PC-9 (cell line): ENCODE results near the gene BRCA1. TPM values are rescaled to one million over a fixed set of nuclear protein-coding genes. Genes with fewer than 3 reads are reported as not detected.
"Not testable (repeated sequence)": the region's sequence is repeated elsewhere in the genome, so short reads cannot be mapped to it uniquely, and the experiment has no call there.

Experiments used
- BruUV-seq: library from RNA; stranded (reverse); fragments of 400-500 nt; replicated peaks from 2 replicates; lab custom pipeline; 2021; lab: Mats Ljungman, UMichigan
- CTCF ChIA-PET: fragments of 300-600 bp; sonication (Branson Sonifier 250); formaldehyde crosslinking; loops from one replicate; lab custom pipeline; 2022; ENCODE audit warnings: antibody characterized with exemption; lab: Charles Lee
- POLR2A ChIA-PET: fragments of 300-600 bp; sonication (Branson Sonifier 250); formaldehyde crosslinking; loops from one replicate; lab custom pipeline; 2022; ENCODE audit warnings: antibody characterized with exemption; ENCODE audit not compliant: unreplicated experiment; lab: Charles Lee
- DNase-seq, 2 experiments: peaks; one replicate each; pipeline versions ENCODE4 v3.0.0 to v3.0.0-alpha.2; 2015 to 2022; ENCODE audit warnings: mixed read lengths in 1 of 2
- H2AFZ ChIP-seq: fragments of 200-600 bp; sonication (generic); 2 replicates; pipeline ENCODE4 v1.8.1; 2017; ENCODE audit warnings: antibody characterized with exemption
- H3F3A ChIP-seq: fragments of 200-600 bp; sonication (generic); 2 replicates; pipeline ENCODE4 v1.8.1; 2017; ENCODE audit warnings: antibody characterized with exemption, mild to moderate bottlenecking, low read depth; ENCODE audit not compliant: insufficient read depth
- H3K27ac ChIP-seq: fragments of 200-600 bp; sonication (generic); 2 replicates; pipeline ENCODE4 v1.6.1; 2016; ENCODE audit warnings: mixed run types
- H3K27me3 ChIP-seq: fragments of 200-600 bp; sonication (generic); 2 replicates; pipeline ENCODE4 v1.6.1; 2016; ENCODE audit warnings: low read depth, mixed run types; ENCODE audit not compliant: insufficient read depth
- H3K36me3 ChIP-seq: fragments of 200-600 bp; sonication (generic); 2 replicates; pipeline ENCODE4 v1.6.1; 2016; ENCODE audit warnings: low read depth, mixed run types
- H3K4me1 ChIP-seq: fragments of 200-600 bp; sonication (generic); replicated peaks from 2 replicates; pipeline ENCODE4 v1.6.1; 2016; ENCODE audit warnings: mixed run types; ENCODE audit not compliant: insufficient read depth
- H3K4me2 ChIP-seq: fragments of 200-600 bp; sonication (generic); 2 replicates; pipeline ENCODE4 v1.6.1; 2017; ENCODE audit warnings: mixed run types
- H3K4me3 ChIP-seq: fragments of 200-600 bp; sonication (generic); 2 replicates; pipeline ENCODE4 v1.6.1; 2016; ENCODE audit warnings: mixed run types
- H3K79me2 ChIP-seq: fragments of 200-600 bp; sonication (generic); 2 replicates; pipeline ENCODE4 v1.6.1; 2017; ENCODE audit warnings: low read depth, mixed run types
- H3K9me2 ChIP-seq: fragments of 200-600 bp; sonication (generic); 2 replicates; pipeline ENCODE4 v1.8.1; 2017; ENCODE audit warnings: mild to moderate bottlenecking; ENCODE audit not compliant: insufficient read depth
- H3K9me3 ChIP-seq: fragments of 200-600 bp; sonication (generic); 2 replicates; pipeline ENCODE4 v1.8.1; 2016; ENCODE audit warnings: low read depth; ENCODE audit not compliant: insufficient read depth
- H4K20me1 ChIP-seq: fragments of 200-600 bp; sonication (generic); 2 replicates; pipeline ENCODE4 v1.8.1; 2017; ENCODE audit not compliant: insufficient read depth
- EZH2 ChIP-seq: fragments of 200-600 bp; sonication (generic); IDR thresholded peaks from 2 replicates; pipeline ENCODE4 v1.8.0; 2017; ENCODE audit warnings: antibody characterized with exemption, low read depth
- intact Hi-C: fragments of 100-400 bp; cut with micrococcal nuclease; formaldehyde crosslinking; loops from one replicate; pipeline ENCODE4 v1.10.0; 2022; ENCODE audit not compliant: unreplicated experiment
- total RNA-seq: library from RNA; stranded (reverse); gene quantifications from 2 replicates; pipeline ENCODE4 v1.2.3, GENCODE V29; 2021
- TF ChIP-seq, protein P1 (sequence below): fragments of 200-600 bp; sonication (generic); conservative IDR thresholded peaks from 2 replicates; pipeline ENCODE4 v1.6.1; 2017; ENCODE audit warnings: mixed run types, antibody characterized with exemption, mild to moderate bottlenecking, moderate library complexity

BRCA1 gene
- total RNA-seq, 1 experiment from 2014 or later: 52.0 TPM

GRCh38 chr17:43132117-43132516 is 7.0 kb upstream of the BRCA1 start:
- no TSS peak for BruUV-seq
- POLR2A ChIA-PET: interaction anchor here (0.6 to 0.7 kb wide), 2 partner anchors 20 to 184 kb away, joined by 11 to 20 read pairs; no protein-coding TSS in a partner anchor
- CTCF ChIA-PET: no interaction called here

DNA sequence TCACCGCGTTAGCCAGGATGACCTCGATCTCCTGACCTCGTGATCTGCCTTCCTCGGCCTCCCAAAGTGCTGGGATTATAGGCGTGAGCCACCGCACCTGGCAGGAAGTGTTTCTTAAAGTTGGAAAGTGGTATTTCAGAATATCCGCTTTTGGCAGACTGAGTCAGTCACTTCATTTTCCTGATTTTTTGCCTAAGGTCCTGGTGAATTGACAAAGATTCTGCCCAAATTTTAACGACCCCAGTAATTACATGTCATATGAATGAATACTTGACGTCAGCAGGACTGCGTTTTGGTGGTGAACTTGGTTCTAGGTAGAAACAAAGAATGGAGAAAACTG is 4.5 kb upstream of the BRCA1 start:
- no peak for DNase-seq
- intact Hi-C loops: no loop called here
- POLR2A ChIA-PET: interaction anchor here (0.6 kb wide), 1 partner anchor 1458 kb away, joined by 5 read pairs; no protein-coding TSS in a partner anchor
- Histone ChIP-seq H3K79me2 (peaks cover 51% of the 10 kb centered on the region), H3F3A (0 out of 2 replicates have a peak, but pooled peaks cover 12% of the 10 kb centered on the region), H3K4me3 (no peak overlapping the region), H3K36me3 (peaks cover 12% of the 10 kb centered on the region), H3K4me2 (no peak overlapping the region), H3K27ac (no peak overlapping the region), H3K4me1 (no peaks in the 10 kb centered on the region; the same call in 1 of the 2 replicates), H2AFZ (no peak overlapping the region), H3K9me2 (no peaks in the 10 kb centered on the region), H3K9me3 (no peaks in the 10 kb centered on the region), H4K20me1 (peaks cover 30% of the 10 kb centered on the region), H3K27me3 (no peaks in the 10 kb centered on the region)
- no TSS peak for BruUV-seq
- CTCF ChIA-PET: no interaction called here
- TF ChIP-seq EZH2: no peak
- TF ChIP-seq, protein P1, sequence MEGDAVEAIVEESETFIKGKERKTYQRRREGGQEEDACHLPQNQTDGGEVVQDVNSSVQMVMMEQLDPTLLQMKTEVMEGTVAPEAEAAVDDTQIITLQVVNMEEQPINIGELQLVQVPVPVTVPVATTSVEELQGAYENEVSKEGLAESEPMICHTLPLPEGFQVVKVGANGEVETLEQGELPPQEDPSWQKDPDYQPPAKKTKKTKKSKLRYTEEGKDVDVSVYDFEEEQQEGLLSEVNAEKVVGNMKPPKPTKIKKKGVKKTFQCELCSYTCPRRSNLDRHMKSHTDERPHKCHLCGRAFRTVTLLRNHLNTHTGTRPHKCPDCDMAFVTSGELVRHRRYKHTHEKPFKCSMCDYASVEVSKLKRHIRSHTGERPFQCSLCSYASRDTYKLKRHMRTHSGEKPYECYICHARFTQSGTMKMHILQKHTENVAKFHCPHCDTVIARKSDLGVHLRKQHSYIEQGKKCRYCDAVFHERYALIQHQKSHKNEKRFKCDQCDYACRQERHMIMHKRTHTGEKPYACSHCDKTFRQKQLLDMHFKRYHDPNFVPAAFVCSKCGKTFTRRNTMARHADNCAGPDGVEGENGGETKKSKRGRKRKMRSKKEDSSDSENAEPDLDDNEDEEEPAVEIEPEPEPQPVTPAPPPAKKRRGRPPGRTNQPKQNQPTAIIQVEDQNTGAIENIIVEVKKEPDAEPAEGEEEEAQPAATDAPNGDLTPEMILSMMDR: no peak

More at GRCh38 chr17:43132117-43132516, 7.0 kb upstream of the BRCA1 start:
- Histone ChIP-seq H3K4me1 (no peaks in the 10 kb centered on the region), H3K27me3 (no peaks in the 10 kb centered on the region), H3K9me3 (no peaks in the 10 kb centered on the region), H3F3A (peaks cover 19% of the 10 kb centered on the region; the same call in 1 of the 2 replicates), H3K27ac (no peak overlapping the region), H4K20me1 (peaks cover 30% of the 10 kb centered on the region), H3K4me3 (no peak overlapping the region), H2AFZ (no peak overlapping the region), H3K4me2 (no peak overlapping the region), H3K36me3 (peaks cover 18% of the 10 kb centered on the region), H3K79me2 (peaks cover 33% of the 10 kb centered on the region), H3K9me2 (no peaks in the 10 kb centered on the region)
- DNase-seq: no peak
- TF ChIP-seq EZH2: no peak
- TF ChIP-seq, protein P1: no peak
- intact Hi-C loops: no loop called here

- intact Hi-C loops, CTCF ChIA-PET, H3K9me2 ChIP-seq, H3K9me3 ChIP-seq, H3K27me3 ChIP-seq, DNase-seq, H3K4me1 ChIP-seq, H3K4me3 ChIP-seq, BruUV-seq, POLR2A ChIA-PET, H2AFZ ChIP-seq, H3K27ac ChIP-seq: not testable (repeated sequence)
- H3K79me2 ChIP-seq: peaks cover 66% of the 10 kb centered on the region
- H3K36me3 ChIP-seq: peaks cover 12% of the 10 kb centered on the region
- 0 out of 2 replicates have a peak, but pooled peaks cover 12% of the 10 kb centered on the region for H3F3A ChIP-seq
- peaks cover 22% of the 10 kb centered on the region for H4K20me1 ChIP-seq
- 0 out of 2 replicates have a peak overlapping the region, but pooled peaks have one; percentile 13 for H3K4me2 ChIP-seq
These were observed 2.2 kb upstream of the BRCA1 start for GRCh38 chr17:43127333-43127876.
